SK-N-SH (cell line): Measurements from ENCODE around the gene DSCAM. TPM values are rescaled to one million over a fixed set of nuclear protein-coding genes. Genes with fewer than 3 reads are reported as not detected.

Source experiments
- CTCF ChIA-PET: fragments of 300-600, 350-600 bp; formaldehyde crosslinking; extraction: SDS; loops from one replicate; lab custom pipeline; 2021; lab: Yijun Ruan, JAX
- POLR2A ChIA-PET: fragments of 350-600 bp; sonication (Branson Sonifier 250); formaldehyde crosslinking; extraction: SDS; loops from one replicate; lab custom pipeline; 2020; ENCODE audit warnings: antibody characterized with exemption, inconsistent platforms; lab: Yijun Ruan, JAX
- DNase-seq: peaks from one replicate; pipeline ENCODE4 v3.0.0; 2012
- H2AFZ ChIP-seq: fragments of 200-600 bp; sonication (generic); 2 replicates; pipeline ENCODE4 v1.8.1; 2016; ENCODE audit warnings: antibody characterized with exemption, mild to moderate bottlenecking, low read depth
- H3F3A ChIP-seq: fragments of 200-600 bp; sonication (generic); replicated peaks from 2 replicates; pipeline ENCODE3; 2016; ENCODE audit warnings: antibody characterized with exemption, mild to moderate bottlenecking; ENCODE audit not compliant: insufficient read depth
- H3K27ac ChIP-seq, 2 experiments: fragments of 200-500 bp in 1 of 2; fragments of 200-600 bp in 1 of 2; sonication (Bioruptor generic) in 1 of 2; sonication (generic), shearing (Covaris generic) in 1 of 2; 2 replicates each; pipeline versions ENCODE4 v1.5.1 to v1.6.1; 2014 to 2016; ENCODE audit warnings: low read depth in 2 of 2, inconsistent platforms in 1 of 2, low read length in 1 of 2, mild to moderate bottlenecking in 1 of 2, mixed read lengths in 1 of 2
- H3K27me3 ChIP-seq: fragments of 200-600 bp; sonication (generic), shearing (Covaris generic); 2 replicates; pipeline ENCODE4 v1.6.1; 2016; ENCODE audit warnings: mixed run types; ENCODE audit not compliant: insufficient read depth
- H3K36me3 ChIP-seq, 2 experiments: fragments of 200-500 bp in 1 of 2; fragments of 200-600 bp in 1 of 2; sonication (Bioruptor generic) in 1 of 2; sonication (generic) in 1 of 2; replicated peaks in 1 of 2; 2 replicates each; pipeline versions ENCODE3 to v1.5.1; 2014 to 2016; ENCODE audit warnings: low read length in 1 of 2, mild to moderate bottlenecking in 1 of 2; ENCODE audit not compliant: insufficient read depth in 2 of 2, control insufficient read depth in 1 of 2
- H3K4me1 ChIP-seq, 2 experiments: fragments of 200-500 bp in 1 of 2; fragments of 200-600 bp in 1 of 2; sonication (Bioruptor generic) in 1 of 2; sonication (generic), shearing (Covaris generic) in 1 of 2; 2 replicates each; pipeline versions ENCODE4 v1.5.1 to v1.6.1; 2014 to 2016; ENCODE audit warnings: low read depth in 1 of 2, low read length in 1 of 2, mixed run types in 1 of 2; ENCODE audit not compliant: insufficient read depth in 2 of 2, control insufficient read depth in 1 of 2
- H3K4me2 ChIP-seq: fragments of 200-600 bp; sonication (generic), shearing (Covaris generic); 2 replicates; pipeline ENCODE4 v1.6.1; 2017; ENCODE audit warnings: mixed run types
- H3K4me3 ChIP-seq, 2 experiments: fragments of 200-500 bp in 1 of 2; fragments of 200-600 bp in 1 of 2; sonication (Bioruptor generic) in 1 of 2; sonication (generic), shearing (Covaris generic) in 1 of 2; 2 replicates each; pipeline versions ENCODE4 v1.5.1 to v1.8.1; 2014 to 2016; ENCODE audit warnings: low read depth in 2 of 2, inconsistent platforms in 1 of 2, low read length in 1 of 2, mild to moderate bottlenecking in 1 of 2, mixed read lengths in 1 of 2, moderate library complexity in 1 of 2
- H3K79me2 ChIP-seq: fragments of 200-600 bp; sonication (generic); 2 replicates; pipeline ENCODE4 v1.8.1; 2017; ENCODE audit warnings: mild to moderate bottlenecking; ENCODE audit not compliant: insufficient read depth
- H3K9ac ChIP-seq: fragments of 200-600 bp; sonication (generic); 2 replicates; pipeline ENCODE4 v1.6.1; 2017; ENCODE audit warnings: mixed run types
- H3K9me2 ChIP-seq: fragments of 200-600 bp; sonication (generic); 2 replicates; pipeline ENCODE4 v1.6.1; 2017; ENCODE audit warnings: mixed run types
- H3K9me3 ChIP-seq: fragments of 200-600 bp; sonication (generic); 2 replicates; pipeline ENCODE4 v1.6.1; 2017; ENCODE audit warnings: mixed run types, mild to moderate bottlenecking, moderate library complexity
- H4K20me1 ChIP-seq: fragments of 200-600 bp; sonication (generic); 2 replicates; pipeline ENCODE4 v1.6.1; 2017; ENCODE audit warnings: mild to moderate bottlenecking, mixed run types; ENCODE audit not compliant: insufficient read depth
- CTCF ChIP-seq: fragments of 200-600 bp; sonication (generic); IDR thresholded peaks from 2 replicates; pipeline ENCODE4 v1.6.1; 2017; ENCODE audit warnings: antibody characterized with exemption, mild to moderate bottlenecking, moderate library complexity
- ELF1 ChIP-seq: IDR thresholded peaks from 2 replicates; pipeline ENCODE4 v1.4.0; 2012
- EP300 ChIP-seq, 2 experiments: IDR thresholded peaks; 2 replicates each; pipeline versions ENCODE4 v1.4.0 to v1.6.1; 2012; ENCODE audit warnings: borderline replicate concordance in 1 of 2, low read depth in 1 of 2, low read length in 1 of 2
- FOSL2 ChIP-seq: IDR thresholded peaks from 2 replicates; pipeline ENCODE4 v1.4.0; 2012; ENCODE audit warnings: low read depth, mild to moderate bottlenecking, moderate library complexity, borderline replicate concordance
- FOXJ3 ChIP-seq: sonication (generic); formaldehyde crosslinking; IDR thresholded peaks from 2 replicates; pipeline ENCODE4 v1.5.1; 2020; ENCODE audit warnings: mild to moderate bottlenecking, missing genetic modification reagents
- GATA2 ChIP-seq: sonication (generic); formaldehyde crosslinking; IDR thresholded peaks from 2 replicates; pipeline ENCODE4 v1.5.0; 2020; ENCODE audit warnings: mild to moderate bottlenecking, missing genetic modification reagents
- IRF3 ChIP-seq: fragments of 150-350 bp; IDR thresholded peaks from 2 replicates; pipeline ENCODE4 v1.6.1; 2016; ENCODE audit warnings: mild to moderate bottlenecking, low read depth, low read length
- MEF2A ChIP-seq: IDR thresholded peaks from 2 replicates; pipeline ENCODE4 v1.4.0; 2012; ENCODE audit warnings: low read depth, borderline replicate concordance
- MXI1 ChIP-seq: IDR thresholded peaks from 2 replicates; pipeline ENCODE4 v1.6.1; 2012; ENCODE audit warnings: mild to moderate bottlenecking, low read depth, low read length, improper control_type of control experiment
- NFIC ChIP-seq: IDR thresholded peaks from 2 replicates; pipeline ENCODE4 v1.4.0; 2012; ENCODE audit warnings: borderline replicate concordance
- POLR2AphosphoS5 ChIP-seq: IDR thresholded peaks from 2 replicates; pipeline ENCODE4 v1.6.1; 2012; ENCODE audit warnings: low read depth, low read length
- RAD21 ChIP-seq: IDR thresholded peaks from 2 replicates; pipeline ENCODE4 v1.6.1; 2012; ENCODE audit warnings: mild to moderate bottlenecking, low read length
- RCOR1 ChIP-seq: fragments of 150-350 bp; IDR thresholded peaks from 2 replicates; pipeline ENCODE4 v1.6.1; 2017; ENCODE audit warnings: antibody characterized with exemption, low read length
- RFX5 ChIP-seq: IDR thresholded peaks from 2 replicates; pipeline ENCODE4 v1.6.1; 2012; ENCODE audit warnings: mild to moderate bottlenecking, improper control_type of control experiment, low read length
- RXRA ChIP-seq: IDR thresholded peaks from 2 replicates; pipeline ENCODE4 v1.4.0; 2012; ENCODE audit warnings: low read depth, mild to moderate bottlenecking, borderline replicate concordance
- TCF12 ChIP-seq: IDR thresholded peaks from 2 replicates; pipeline ENCODE4 v1.4.0; 2012
- USF1 ChIP-seq: IDR thresholded peaks from 2 replicates; pipeline ENCODE4 v1.4.0; 2012; ENCODE audit warnings: low read depth, borderline replicate concordance
- WGBS: methylation state at CpG from one replicate; pipeline ENCODE4 v1.1.6; 2017; ENCODE audit warnings: low lambda C conversion rate; 5-methylcytosine and 5-hydroxymethylcytosine counted together
- polyA plus RNA-seq, 3 experiments: library from polyadenylated mRNA; depleted of rRNA; stranded (reverse); fragments of >200 nt; gene quantifications; 2 replicates each; pipeline ENCODE4 v1.2.3, GENCODE V29; 2012
- TF ChIP-seq, protein P1 (sequence below): fragments of 150-350 bp; IDR thresholded peaks from 2 replicates; pipeline ENCODE4 v1.6.1; 2017; ENCODE audit warnings: antibody characterized with exemption, low read length, low read depth, borderline replicate concordance
- TF ChIP-seq, protein P2 (sequence below): IDR thresholded peaks from 2 replicates; pipeline ENCODE4 v1.4.0; 2012; ENCODE audit warnings: low read depth, borderline replicate concordance

DSCAM gene
- polyA plus RNA-seq, 1 of the 3 experiments (the other 2 are of a cell fraction): not detected

DNA sequence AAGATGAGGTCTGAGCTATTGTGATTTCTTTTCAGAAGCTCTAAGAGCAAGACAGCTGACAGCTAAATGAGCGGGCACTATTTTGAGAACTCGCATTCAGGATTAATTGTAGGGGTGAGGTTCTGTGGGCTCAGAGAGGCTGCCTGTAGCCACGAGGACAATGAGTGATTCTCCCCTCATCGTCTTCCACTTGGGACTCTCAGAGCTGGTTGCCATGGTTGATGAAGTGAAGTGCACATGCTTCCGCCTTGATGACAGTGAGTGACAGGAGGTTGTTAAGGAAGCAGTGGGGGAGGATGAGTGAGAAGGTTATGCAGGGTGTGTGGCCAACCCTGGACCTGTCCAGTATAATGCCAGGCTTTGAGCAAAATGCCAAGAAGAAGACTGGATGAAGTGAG is 638.0 kb downstream of the DSCAM start:
- no peaks in the 10 kb centered on the region for H4K20me1 ChIP-seq
- POLR2A ChIA-PET: no interaction called here
- no peak for TF ChIP-seq RCOR1
- no peak for TF ChIP-seq FOXJ3 (CRISPR knock-in tag)
- TF ChIP-seq POLR2AphosphoS5: no peak
- TF ChIP-seq, protein P1, sequence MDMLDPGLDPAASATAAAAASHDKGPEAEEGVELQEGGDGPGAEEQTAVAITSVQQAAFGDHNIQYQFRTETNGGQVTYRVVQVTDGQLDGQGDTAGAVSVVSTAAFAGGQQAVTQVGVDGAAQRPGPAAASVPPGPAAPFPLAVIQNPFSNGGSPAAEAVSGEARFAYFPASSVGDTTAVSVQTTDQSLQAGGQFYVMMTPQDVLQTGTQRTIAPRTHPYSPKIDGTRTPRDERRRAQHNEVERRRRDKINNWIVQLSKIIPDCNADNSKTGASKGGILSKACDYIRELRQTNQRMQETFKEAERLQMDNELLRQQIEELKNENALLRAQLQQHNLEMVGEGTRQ: no peak
- TF ChIP-seq MXI1: no peak
- no peak for TF ChIP-seq ELF1
- no peak for TF ChIP-seq EP300 (IDR thresholded peaks at IDR 0.05; ENCODE audit: borderline replicate concordance in 1 of 2, low read depth in 1 of 2, low read length in 1 of 2)
- TF ChIP-seq MEF2A: no peak
- TF ChIP-seq NFIC: no peak
- no peak for TF ChIP-seq CTCF
- no peak for TF ChIP-seq USF1
- TF ChIP-seq TCF12: no peak
- TF ChIP-seq IRF3: no peak
- TF ChIP-seq RXRA: no peak
- TF ChIP-seq, protein P2, sequence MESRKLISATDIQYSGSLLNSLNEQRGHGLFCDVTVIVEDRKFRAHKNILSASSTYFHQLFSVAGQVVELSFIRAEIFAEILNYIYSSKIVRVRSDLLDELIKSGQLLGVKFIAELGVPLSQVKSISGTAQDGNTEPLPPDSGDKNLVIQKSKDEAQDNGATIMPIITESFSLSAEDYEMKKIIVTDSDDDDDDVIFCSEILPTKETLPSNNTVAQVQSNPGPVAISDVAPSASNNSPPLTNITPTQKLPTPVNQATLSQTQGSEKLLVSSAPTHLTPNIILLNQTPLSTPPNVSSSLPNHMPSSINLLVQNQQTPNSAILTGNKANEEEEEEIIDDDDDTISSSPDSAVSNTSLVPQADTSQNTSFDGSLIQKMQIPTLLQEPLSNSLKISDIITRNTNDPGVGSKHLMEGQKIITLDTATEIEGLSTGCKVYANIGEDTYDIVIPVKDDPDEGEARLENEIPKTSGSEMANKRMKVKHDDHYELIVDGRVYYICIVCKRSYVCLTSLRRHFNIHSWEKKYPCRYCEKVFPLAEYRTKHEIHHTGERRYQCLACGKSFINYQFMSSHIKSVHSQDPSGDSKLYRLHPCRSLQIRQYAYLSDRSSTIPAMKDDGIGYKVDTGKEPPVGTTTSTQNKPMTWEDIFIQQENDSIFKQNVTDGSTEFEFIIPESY: no peak
- no peak for TF ChIP-seq GATA2 (CRISPR knock-in tag)
- no peak for TF ChIP-seq RAD21
- TF ChIP-seq RFX5: no peak
- no peak for TF ChIP-seq FOSL2
- TF ChIP-seq, all 33 proteins: peak for 0
- Histone ChIP-seq H3K79me2 (no peaks in the 10 kb centered on the region), H2AFZ (no peak overlapping the region), H3K9me3 (no peaks in the 10 kb centered on the region), H3K4me1 (peaks cover 0 to 3% of the 10 kb centered on the region in 2 experiments; a peak in 1 of 4 replicates), H3K4me3 (no peak overlapping the region), H3K4me2 (no peak overlapping the region), H3F3A (no peaks in the 10 kb centered on the region), H3K27me3 (no peaks in the 10 kb centered on the region), H3K27ac (no peak overlapping the region), H3K36me3 (no peaks in the 10 kb centered on the region), H3K9me2 (no peaks in the 10 kb centered on the region), H3K9ac (no peak overlapping the region)
- 27% methylated on average over 5 of the region's 5 CpGs for WGBS
- no peak for DNase-seq
- CTCF ChIA-PET: interaction anchor here (0.9 kb wide), 1 partner anchor 258 kb away, joined by 4 read pairs; no protein-coding TSS in a partner anchor
